Endothelial cell of umbilical vein (primary cell): Measurements from ENCODE around the gene VPS33B. TPM values are rescaled to one million over a fixed set of nuclear protein-coding genes. Genes with fewer than 3 reads are reported as not detected.

ENCODE experiments used
- BruUV-seq: library from RNA; stranded (reverse); fragments of 400-500 nt; replicated peaks from 2 replicates; lab custom pipeline; 2021; lab: Mats Ljungman, UMichigan
- CTCF ChIA-PET: fragments of 300-600, 350-600 bp; sonication (Branson Sonifier 250); formaldehyde crosslinking; loops from one replicate; lab custom pipeline; 2021; ENCODE audit warnings: antibody characterized with exemption, inconsistent platforms; lab: Charles Lee
- POLR2A ChIA-PET: fragments of 300-600, 350-600 bp; sonication (Branson Sonifier 250); formaldehyde crosslinking; loops from one replicate; lab custom pipeline; 2021; ENCODE audit warnings: antibody characterized with exemption, inconsistent platforms; lab: Charles Lee
- DNase-seq: peaks from one replicate; pipeline ENCODE4 v3.0.0-alpha.2; 2011; ENCODE audit warnings: low read depth, low spot score
- FAIRE-seq: peaks from 2 replicates; lab custom pipeline; 2011; peaks lifted over from hg19 to GRCh38; lab: Jason Lieb, UNC
- H2AFZ ChIP-seq: 2 replicates; pipeline ENCODE4 v1.6.0; 2012; ENCODE audit warnings: low read depth, low read length, control low read depth, inconsistent platforms
- H3K27ac ChIP-seq: 2 replicates; pipeline ENCODE4 v1.5.1; 2011; ENCODE audit warnings: low read depth, mild to moderate bottlenecking, control low read depth, low read length, moderate library complexity; ENCODE audit not compliant: insufficient read depth
- H3K27me3 ChIP-seq, 2 experiments: 2 replicates each; pipeline versions ENCODE4 v1.6.0 to v1.6.1; 2011; ENCODE audit warnings: low read length in 2 of 2, mixed read lengths in 1 of 2; ENCODE audit not compliant: control insufficient read depth in 2 of 2, insufficient read depth in 2 of 2
- H3K36me3 ChIP-seq, 2 experiments: 2 replicates in 1 of 2; 3 replicates in 1 of 2; pipeline ENCODE4 v1.5.1; 2011; ENCODE audit warnings: low read length in 2 of 2, mild to moderate bottlenecking in 1 of 2, moderate library complexity in 1 of 2; ENCODE audit not compliant: control insufficient read depth in 2 of 2, insufficient read depth in 2 of 2; ENCODE audit errors: extremely low read depth in 1 of 2
- H3K4me1 ChIP-seq: 3 replicates; pipeline ENCODE4 v1.5.1; 2011; ENCODE audit warnings: mild to moderate bottlenecking, low read length; ENCODE audit not compliant: control insufficient read depth, insufficient read depth; ENCODE audit errors: extremely low read depth
- H3K4me2 ChIP-seq: 2 replicates; pipeline ENCODE4 v1.6.1; 2011; ENCODE audit warnings: low read length, control low read depth, mixed read lengths; ENCODE audit not compliant: insufficient read depth
- H3K4me3 ChIP-seq, 3 experiments: fragments of 200-600 bp in 1 of 3; sonication (generic), shearing (Covaris generic) in 1 of 3; replicated peaks in 1 of 3; 2 replicates each; pipeline ENCODE4 v1.5.1; 2011 to 2016; ENCODE audit warnings: control low read depth in 3 of 3, low read length in 3 of 3, mild to moderate bottlenecking in 2 of 3, inconsistent platforms in 1 of 3, low read depth in 1 of 3, moderate library complexity in 1 of 3; ENCODE audit not compliant: insufficient read depth in 1 of 3
- H3K79me2 ChIP-seq: 2 replicates; pipeline ENCODE4 v1.6.0; 2012; ENCODE audit warnings: low read length, inconsistent platforms; ENCODE audit not compliant: control insufficient read depth, insufficient read depth
- H3K9ac ChIP-seq: replicated peaks from 2 replicates; pipeline ENCODE3; 2011; ENCODE audit warnings: low read length, control low read depth; ENCODE audit not compliant: insufficient read depth; ENCODE audit errors: extremely low read depth
- H3K9me1 ChIP-seq: replicated peaks from 3 replicates; pipeline ENCODE4 v1.6.0; 2011; ENCODE audit warnings: mild to moderate bottlenecking, low read length; ENCODE audit not compliant: control insufficient read depth, insufficient read depth; ENCODE audit errors: extremely low read depth
- H3K9me3 ChIP-seq: replicated peaks from 2 replicates; pipeline ENCODE4 v1.5.1; 2012; ENCODE audit warnings: low read length, inconsistent platforms; ENCODE audit not compliant: control insufficient read depth, insufficient read depth
- H4K20me1 ChIP-seq: replicated peaks from 2 replicates; pipeline ENCODE3; 2011; ENCODE audit warnings: mild to moderate bottlenecking, low read length; ENCODE audit not compliant: control insufficient read depth, insufficient read depth; ENCODE audit errors: extremely low read depth
- CTCF ChIP-seq, 2 donors: IDR thresholded peaks; 1 replicate in 1 of 2; 2 replicates in 1 of 2; pipeline ENCODE4 v1.5.1; 2011; ENCODE audit warnings: low read length in 2 of 2, mild to moderate bottlenecking in 2 of 2, moderate library complexity in 2 of 2, control low read depth in 1 of 2, inconsistent platforms in 1 of 2, low read depth in 1 of 2; ENCODE audit not compliant: insufficient read depth in 1 of 2; ENCODE audit errors: extremely low read depth in 1 of 2
- EZH2 ChIP-seq: IDR thresholded peaks from 2 replicates; pipeline ENCODE4 v1.6.1; 2012; ENCODE audit warnings: borderline replicate concordance, low read depth, mild to moderate bottlenecking, moderate library complexity, low read length, inconsistent platforms; ENCODE audit not compliant: severe bottlenecking
- FOS ChIP-seq: IDR thresholded peaks from 2 replicates; pipeline ENCODE4 v1.6.1; 2011; ENCODE audit warnings: mild to moderate bottlenecking, low read length, moderate library complexity, borderline replicate concordance; ENCODE audit not compliant: insufficient read depth
- GATA2 ChIP-seq: IDR thresholded peaks from 2 replicates; pipeline ENCODE4 v1.7.0; 2011; ENCODE audit warnings: low read depth, mild to moderate bottlenecking, moderate library complexity, mixed read lengths, low read length; ENCODE audit not compliant: insufficient read length, insufficient read depth
- JUN ChIP-seq: IDR thresholded peaks from 2 replicates; pipeline ENCODE4 v1.6.1; 2011; ENCODE audit warnings: borderline replicate concordance, low read depth; ENCODE audit not compliant: insufficient read length, insufficient read depth
- MAX ChIP-seq: IDR thresholded peaks from 2 replicates; pipeline ENCODE4 v1.6.1; 2011; ENCODE audit not compliant: insufficient read depth, insufficient read length
- MYC ChIP-seq: IDR thresholded peaks from one replicate; pipeline ENCODE4 v1.6.1; 2011; ENCODE audit warnings: mild to moderate bottlenecking, low read depth, low read length
- POLR2A ChIP-seq: IDR thresholded peaks from 2 replicates; pipeline ENCODE4 v1.6.1; 2012; ENCODE audit warnings: low read depth, mild to moderate bottlenecking, control low read depth, low read length
- POLR2AphosphoS5 ChIP-seq: IDR thresholded peaks from 2 replicates; pipeline ENCODE4 v1.6.1; 2012; ENCODE audit warnings: low read depth, mild to moderate bottlenecking, control low read depth, low read length, moderate library complexity; ENCODE audit not compliant: insufficient read depth
- dilution Hi-C: fragments of 300-500 bp; cut with MboI; formaldehyde crosslinking; loops from one replicate; pipeline ENCODE4 v1.15.0; 2019; ENCODE audit warnings: low sequenced_read_pairs; ENCODE audit not compliant: extremely low pct_ligation_motif_present
- intact Hi-C: fragments of 100-400 bp; cut with micrococcal nuclease; formaldehyde crosslinking; loops from one replicate; pipeline ENCODE4 v1.10.0; 2022
- polyA plus RNA-seq, 4 experiments: library from polyadenylated mRNA; depleted of rRNA in 3 of 4; stranded (reverse) in 3 of 4; unstranded in 1 of 4; fragments of >200 nt; gene quantifications; 2 replicates each; pipeline versions ENCODE4 v1.2.1 to v1.2.3, GENCODE V29; 2011 to 2012; ENCODE audit warnings: missing spikeins in 1 of 4
- total RNA-seq: library from RNA; stranded (reverse); gene quantifications from 2 replicates; pipeline ENCODE4 v1.2.3, GENCODE V29; 2021

The VPS33B gene
- total and polyA plus RNA-seq, 2 donors (not counting 3 experiments of a cell fraction or from before 2014, with no cell fraction given) = 11.8 to 14.2 TPM

- ChIA-PET POLR2A (interaction anchor here (0.6 to 0.7 kb wide), 2 partner anchors 35 to 1944 kb away, joined by 3 read pairs; no protein-coding TSS in a partner anchor), CTCF (interaction anchor here (0.8 kb wide), 1 partner anchor 318 kb away, joined by 3 read pairs; no protein-coding TSS in a partner anchor)
- peaks cover 3% of the 10 kb centered on the region for H3K79me2 ChIP-seq
- no peak for FAIRE-seq
- H3K27me3 ChIP-seq = no peaks in the 10 kb centered on the region
- dilution Hi-C loops = no loop called here
- no peak overlapping the region for H2AFZ ChIP-seq
- H3K36me3 ChIP-seq = peaks cover 14 to 42% of the 10 kb centered on the region in 2 experiments
- H4K20me1 ChIP-seq = no peaks in the 10 kb centered on the region
- H3K4me1 ChIP-seq = peaks cover 23% of the 10 kb centered on the region
- H3K4me2 ChIP-seq = no peak overlapping the region
- H3K9me1 ChIP-seq = no peaks in the 10 kb centered on the region
- H3K9ac ChIP-seq = no peak overlapping the region
- H3K9me3 ChIP-seq = no peaks in the 10 kb centered on the region
- BruUV-seq = no TSS peak
- TF ChIP-seq MAX (no peak), FOS (no peak), MYC (no peak), POLR2AphosphoS5 (no peak)
- H3K27ac ChIP-seq = no peak overlapping the region
- DNase-seq = no peak
- no peak overlapping the region for H3K4me3 ChIP-seq
- intact Hi-C loops = no loop called here
These were observed 69.3 kb downstream of the VPS33B start for GRCh38 chr15:90952901-90953677.

GRCh38 chr15:90950676-90951075, 71.7 kb downstream of the VPS33B start:
- no TSS peak for BruUV-seq
- CTCF ChIA-PET = interaction anchor here (1.3 kb wide), 1 partner anchor 18 kb away, joined by 3 read pairs; the partner anchor contains the start of gene HDDC3
- no peak overlapping the region for H3K4me3 ChIP-seq

More at GRCh38 chr15:90950676-90951075, 71.7 kb downstream of the VPS33B start:
- Histone ChIP-seq H4K20me1 (no peaks in the 10 kb centered on the region), H3K4me1 (peaks cover 16% of the 10 kb centered on the region), H3K79me2 (no peaks in the 10 kb centered on the region), H3K9ac (no peak overlapping the region), H3K36me3 (peaks cover 21 to 61% of the 10 kb centered on the region in 2 experiments), H3K27me3 (no peaks in the 10 kb centered on the region), H3K27ac (no peak overlapping the region), H2AFZ (no peak overlapping the region), H3K4me2 (no peak overlapping the region), H3K9me1 (no peaks in the 10 kb centered on the region), H3K9me3 (no peaks in the 10 kb centered on the region)
- intact Hi-C loops (no loop called here), dilution Hi-C loops (no loop called here)
- TF ChIP-seq CTCF (IDR thresholded peaks at IDR 0.05; ENCODE audit: extremely low read depth in 1 of 2, insufficient read depth in 1 of 2, low read depth in 1 of 2, low read length in 2 of 2) = no peak
- no peak for TF ChIP-seq JUN
- no peak for TF ChIP-seq EZH2
- TF ChIP-seq MYC = no peak
- no peak for TF ChIP-seq MAX
- TF ChIP-seq POLR2A = no peak
- TF ChIP-seq FOS = no peak
- no peak for TF ChIP-seq GATA2
- no peak for TF ChIP-seq POLR2AphosphoS5
- no peak for DNase-seq
- POLR2A ChIA-PET = interaction anchor here (0.7 kb wide), 1 partner anchor 32 kb away, joined by 3 read pairs; no protein-coding TSS in a partner anchor
- FAIRE-seq = no peak
